Measurements from ENCODE around the gene IFTAP. TPM values are rescaled to one million over a fixed set of nuclear protein-coding genes. Genes with fewer than 3 reads are reported as not detected.

IFTAP gene
- total and polyA plus RNA-seq, 2 donors (not counting 3 experiments of a cell fraction or from before 2014, with no cell fraction given), result 15.8 to 19.6 TPM

GRCh38 chr11:36683818-36684217 is 89.5 kb downstream of the IFTAP start:
- TF ChIP-seq POLR2AphosphoS5 (IDR thresholded peaks at IDR 0.05; ENCODE audit: insufficient read depth, low read depth, low read length) (no peak), EZH2 (IDR thresholded peaks at IDR 0.05; ENCODE audit: borderline replicate concordance, low read depth, low read length, severe bottlenecking) (no peak), JUN (IDR thresholded peaks at IDR 0.05; ENCODE audit: borderline replicate concordance, insufficient read depth, insufficient read length, low read depth) (no peak), FOS (IDR thresholded peaks at IDR 0.05; ENCODE audit: borderline replicate concordance, insufficient read depth, low read length) (no peak), CTCF (IDR thresholded peaks at IDR 0.05; ENCODE audit: extremely low read depth in 1 of 2, insufficient read depth in 1 of 2, low read depth in 1 of 2, low read length in 2 of 2) (no peak), MAX (IDR thresholded peaks at IDR 0.05; ENCODE audit: insufficient read depth, insufficient read length) (no peak), POLR2A (IDR thresholded peaks at IDR 0.05; ENCODE audit: low read depth, low read length) (no peak)
- BruUV-seq (replicated peaks), result no TSS peak
- no peak overlapping the region for H3K27ac ChIP-seq (ENCODE audit: insufficient read depth, low read depth, low read length)
- no peaks in the 10 kb centered on the region for H3K9me3 ChIP-seq (replicated peaks; ENCODE audit: control insufficient read depth, insufficient read depth, low read length)
- DNase-seq (ENCODE audit: low read depth, low spot score), result no peak
- no peaks in the 10 kb centered on the region for H3K27me3 ChIP-seq (ENCODE audit: control insufficient read depth in 2 of 2, insufficient read depth in 2 of 2, low read length in 2 of 2)
- H3K79me2 ChIP-seq (ENCODE audit: control insufficient read depth, insufficient read depth, low read length), result no peaks in the 10 kb centered on the region
- H3K9me1 ChIP-seq (replicated peaks; ENCODE audit: control insufficient read depth, extremely low read depth, insufficient read depth, low read length), result no peaks in the 10 kb centered on the region
- H3K36me3 ChIP-seq (ENCODE audit: control insufficient read depth in 2 of 2, extremely low read depth in 1 of 2, insufficient read depth in 2 of 2, low read length in 2 of 2), result no peaks in the 10 kb centered on the region
- H3K4me2 ChIP-seq (ENCODE audit: insufficient read depth, low read length), result no peak overlapping the region
- dilution Hi-C loops (cut with MboI; ENCODE audit: extremely low pct_ligation_motif_present, low sequenced_read_pairs) (no loop called here), intact Hi-C loops (cut with micrococcal nuclease) (no loop called here)
- FAIRE-seq, result no peak
- H3K4me3 ChIP-seq (replicated peaks in 1 of 3; ENCODE audit: insufficient read depth in 1 of 3, low read depth in 1 of 3, low read length in 3 of 3), result no peak overlapping the region
- H4K20me1 ChIP-seq (replicated peaks; ENCODE audit: control insufficient read depth, extremely low read depth, insufficient read depth, low read length), result no peaks in the 10 kb centered on the region
- H2AFZ ChIP-seq (ENCODE audit: low read depth, low read length), result no peak overlapping the region
- no peak overlapping the region for H3K9ac ChIP-seq (replicated peaks; ENCODE audit: extremely low read depth, insufficient read depth, low read length)
- CTCF ChIA-PET, result no interaction called here
- POLR2A ChIA-PET, result no interaction called here
- no peaks in the 10 kb centered on the region for H3K4me1 ChIP-seq (ENCODE audit: control insufficient read depth, extremely low read depth, insufficient read depth, low read length)

Data from endothelial cell of umbilical vein (primary cell).